ENCODE results near the gene NDUFA11.
"Not testable (repeated sequence)": the region's sequence is repeated elsewhere in the genome, so short reads cannot be mapped to it uniquely, and the experiment has no call there.

Gene NDUFA11

GRCh38 chr19:5889288-5889971 is 14.2 kb downstream of the NDUFA11 start:
- peak; percentile 62 for DNase-seq (ENCODE audit: low spot score)

GRCh38 chr19:5884065-5884811 is 19.4 kb downstream of the NDUFA11 start:
- DNase-seq (ENCODE audit: low spot score) = not testable (repeated sequence)

GRCh38 chr19:5883157-5883873 is 20.3 kb downstream of the NDUFA11 start:
- DNase-seq (ENCODE audit: low spot score) = not testable (repeated sequence)

GRCh38 chr19:5882421-5882968 is 21.1 kb downstream of the NDUFA11 start:
- DNase-seq (ENCODE audit: low spot score) = no peak

DNA sequence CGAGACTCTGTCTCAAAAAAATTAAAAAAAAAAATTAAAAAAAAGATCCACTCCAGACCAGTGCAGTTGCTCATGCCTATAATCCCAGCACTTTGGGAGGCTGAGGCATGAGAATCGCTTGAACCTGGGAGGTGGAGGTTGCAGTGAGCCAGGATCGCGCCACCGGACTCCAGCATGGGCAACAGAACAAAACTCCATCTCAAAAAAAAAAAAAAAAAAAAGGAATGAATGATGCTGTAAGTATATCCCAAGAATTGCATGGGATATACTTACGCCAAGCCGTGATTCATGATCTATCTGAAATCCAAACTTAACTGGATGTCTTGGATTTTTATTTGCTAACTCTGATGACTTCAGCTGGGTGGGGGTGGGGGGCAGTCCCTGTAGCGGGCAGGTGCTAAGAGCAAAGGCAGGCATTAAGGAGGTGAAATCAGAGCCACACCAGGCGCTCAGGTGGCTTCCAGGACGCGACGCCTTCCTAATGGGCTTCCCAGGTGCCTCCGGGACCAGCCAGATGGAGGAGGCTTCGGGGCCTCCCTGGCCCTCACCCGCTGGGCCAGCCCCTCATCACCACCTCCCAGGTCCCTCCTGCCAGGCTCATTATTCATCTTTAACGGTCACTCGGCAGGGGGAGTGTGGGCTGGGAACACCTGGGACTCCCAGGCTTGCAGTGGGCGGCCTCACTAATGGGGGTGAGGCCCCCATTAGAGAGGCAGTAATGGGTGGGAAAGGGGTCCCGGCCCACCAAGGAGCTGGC is 21.9 kb downstream of the NDUFA11 start:
- no peak for DNase-seq (ENCODE audit: low spot score)

DNA sequence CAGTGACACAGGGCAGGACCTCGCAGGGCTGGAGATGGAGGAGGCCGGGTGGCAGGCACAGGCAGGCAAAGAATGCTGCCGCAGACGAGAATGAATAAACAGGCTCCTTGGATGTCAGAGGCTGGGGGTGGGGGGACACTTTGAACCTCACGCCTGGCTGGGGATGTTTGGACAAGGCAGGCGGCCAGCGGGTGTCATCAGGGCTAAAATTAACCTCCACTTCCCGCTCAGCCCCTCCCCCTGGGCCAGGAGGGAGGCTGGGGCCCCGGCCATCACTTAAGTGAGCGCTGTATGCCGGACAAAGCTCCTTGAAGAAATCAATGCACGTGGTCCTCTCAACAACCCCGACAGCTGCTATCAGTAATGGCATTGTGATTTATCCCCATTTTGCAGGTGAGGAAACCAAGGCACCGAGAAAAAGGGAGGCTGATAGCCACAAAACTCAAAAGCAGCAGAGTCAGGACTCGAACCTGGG is 22.9 kb downstream of the NDUFA11 start:
- peak; percentile 82 for DNase-seq (ENCODE audit: low spot score)

GRCh38 chr19:5880196-5880595 is 23.4 kb downstream of the NDUFA11 start:
- no peak for DNase-seq (ENCODE audit: low spot score)

DNA sequence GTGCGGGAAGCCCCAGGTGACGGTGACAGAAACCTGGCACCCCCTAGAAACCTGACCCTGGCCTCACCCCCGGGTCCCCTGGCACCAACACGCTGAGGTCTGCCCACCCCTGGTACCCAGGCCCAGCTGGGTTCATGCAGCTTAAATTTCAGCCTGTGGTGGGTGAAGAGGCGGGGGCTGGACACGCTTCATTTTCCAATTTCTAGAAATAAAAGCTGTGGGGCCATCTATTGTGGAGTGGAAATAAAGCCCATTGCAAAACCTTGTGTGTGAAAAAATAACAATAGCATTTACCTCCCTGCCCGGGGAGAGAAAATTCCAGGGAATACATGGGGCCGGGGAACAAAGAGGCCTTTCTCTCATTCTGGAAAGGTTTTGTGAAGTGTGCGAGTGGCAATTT is 25.7 kb downstream of the NDUFA11 start:
- no peak for DNase-seq (ENCODE audit: low spot score)

DNA sequence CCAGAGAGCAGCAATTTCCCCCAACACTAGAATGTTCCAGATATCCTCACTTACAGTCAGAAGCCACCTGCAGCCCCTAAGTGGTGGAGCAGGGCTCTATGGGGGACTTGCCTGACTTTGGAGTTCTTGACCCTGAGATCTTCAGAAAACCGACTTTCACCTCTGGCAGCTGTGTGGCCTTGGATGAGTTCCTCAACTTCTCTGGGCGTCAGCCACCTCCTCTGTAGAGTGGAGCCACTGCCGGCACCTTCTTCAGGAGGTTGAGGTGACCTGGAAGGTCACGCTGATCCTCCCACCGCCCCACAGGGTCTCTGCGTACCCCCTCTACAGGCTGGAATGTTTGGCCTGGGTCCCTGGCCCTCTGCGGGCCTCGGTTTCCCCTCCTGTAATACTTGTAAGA is 26.2 kb downstream of the NDUFA11 start:
- DNase-seq (ENCODE audit: low spot score) = no peak

DNA sequence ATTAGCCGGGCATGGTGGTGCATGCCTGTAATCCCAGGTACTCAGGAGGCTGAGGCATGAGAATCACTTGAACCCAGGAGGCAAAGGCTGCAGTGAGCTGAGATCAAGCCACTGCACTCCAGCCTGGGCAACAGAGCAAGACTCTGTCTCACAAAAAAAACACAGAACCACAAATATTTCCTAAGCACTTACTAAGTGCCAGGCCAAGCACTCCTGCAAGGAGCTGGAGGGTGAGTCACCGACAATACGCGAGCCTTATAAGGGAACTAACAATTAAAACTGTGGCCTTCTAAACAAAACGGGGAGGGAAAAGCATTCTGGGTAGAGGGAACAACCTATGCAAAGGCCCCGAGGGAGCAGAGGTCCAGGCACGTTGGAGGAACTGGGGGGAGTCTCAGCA is 29.1 kb downstream of the NDUFA11 start:
- not testable (repeated sequence) for DNase-seq (ENCODE audit: low spot score)

DNA sequence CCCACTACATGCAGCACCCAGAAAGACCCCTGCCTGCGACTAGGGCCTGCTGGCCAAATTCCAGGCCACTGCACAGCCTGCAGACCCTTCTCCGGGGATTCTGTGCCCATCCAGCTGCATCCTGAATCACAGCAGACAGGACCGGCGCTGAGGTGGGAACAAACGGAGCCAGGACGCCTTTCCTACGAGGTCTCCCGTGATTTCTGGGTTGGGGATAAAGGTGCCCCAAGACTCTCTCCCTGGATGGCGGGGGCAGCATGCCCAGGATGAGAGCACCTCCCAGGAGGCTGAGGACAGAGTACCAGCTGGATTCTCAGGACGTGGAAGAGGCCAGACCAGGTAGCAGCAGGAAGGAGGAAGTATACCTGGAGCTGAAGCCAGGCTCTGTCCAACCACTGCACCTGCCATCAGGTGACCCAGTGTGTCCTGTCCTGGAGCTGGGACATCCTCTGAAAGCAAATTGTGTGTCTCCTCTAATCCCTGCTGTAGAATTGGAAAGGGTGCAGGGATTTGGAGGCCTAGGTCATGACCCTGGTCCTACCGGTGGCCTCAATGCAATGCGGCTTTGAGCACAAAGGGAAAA is 29.9 kb downstream of the NDUFA11 start:
- DNase-seq (ENCODE audit: low spot score) = no peak

GRCh38 chr19:5870986-5871394 is 32.6 kb downstream of the NDUFA11 start:
- DNase-seq (ENCODE audit: low spot score) = peak; percentile 48

DNA sequence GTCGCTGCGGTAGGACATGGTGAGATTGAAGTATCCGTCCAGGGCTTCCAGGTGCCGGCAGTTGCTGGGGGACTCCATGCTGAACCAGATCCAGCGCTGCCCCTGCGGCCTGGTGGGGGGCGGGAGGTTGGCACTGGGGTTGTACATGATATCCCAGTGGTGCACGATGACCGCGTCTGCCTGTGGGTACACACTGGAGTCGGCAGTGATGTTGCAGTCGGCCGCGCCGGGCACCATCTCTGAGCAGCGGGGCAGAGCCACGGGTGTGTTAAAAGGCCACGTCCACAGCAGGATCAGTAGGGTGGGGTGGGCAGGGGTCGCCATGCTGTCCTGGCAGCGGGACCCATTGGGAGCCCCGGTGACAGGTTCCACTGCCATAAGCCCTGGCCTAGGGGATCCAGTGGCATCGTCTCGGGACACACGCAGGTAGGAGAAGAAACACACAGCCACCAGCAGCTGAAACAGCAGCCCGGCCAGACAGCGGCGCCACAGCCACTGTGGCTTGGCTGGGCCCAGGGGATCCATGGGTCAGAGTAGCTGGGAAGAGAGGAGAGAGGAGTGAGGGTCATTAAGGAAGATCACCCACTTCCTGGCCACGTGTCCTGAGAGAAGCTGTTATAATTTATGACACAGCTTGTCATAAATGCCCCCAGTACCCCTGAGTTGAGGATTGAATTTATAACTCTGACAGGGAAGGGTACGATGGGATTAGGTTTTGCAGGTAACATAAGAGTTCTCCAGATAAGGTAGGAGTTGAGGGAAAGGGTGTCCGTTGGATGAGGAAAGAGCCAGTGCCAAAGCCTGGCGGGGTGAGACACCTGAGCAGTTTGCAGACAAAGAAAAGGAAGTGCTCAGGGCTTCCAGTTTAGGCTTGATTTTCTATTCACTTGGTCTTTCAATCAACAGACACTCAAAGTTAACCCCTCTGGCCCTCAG is 36.1 kb downstream of the NDUFA11 start:
- DNase-seq (ENCODE audit: low spot score) = no peak

- no peak for DNase-seq (ENCODE audit: low spot score)
These were observed 37.8 kb downstream of the NDUFA11 start for GRCh38 chr19:5865772-5866171.

DNA sequence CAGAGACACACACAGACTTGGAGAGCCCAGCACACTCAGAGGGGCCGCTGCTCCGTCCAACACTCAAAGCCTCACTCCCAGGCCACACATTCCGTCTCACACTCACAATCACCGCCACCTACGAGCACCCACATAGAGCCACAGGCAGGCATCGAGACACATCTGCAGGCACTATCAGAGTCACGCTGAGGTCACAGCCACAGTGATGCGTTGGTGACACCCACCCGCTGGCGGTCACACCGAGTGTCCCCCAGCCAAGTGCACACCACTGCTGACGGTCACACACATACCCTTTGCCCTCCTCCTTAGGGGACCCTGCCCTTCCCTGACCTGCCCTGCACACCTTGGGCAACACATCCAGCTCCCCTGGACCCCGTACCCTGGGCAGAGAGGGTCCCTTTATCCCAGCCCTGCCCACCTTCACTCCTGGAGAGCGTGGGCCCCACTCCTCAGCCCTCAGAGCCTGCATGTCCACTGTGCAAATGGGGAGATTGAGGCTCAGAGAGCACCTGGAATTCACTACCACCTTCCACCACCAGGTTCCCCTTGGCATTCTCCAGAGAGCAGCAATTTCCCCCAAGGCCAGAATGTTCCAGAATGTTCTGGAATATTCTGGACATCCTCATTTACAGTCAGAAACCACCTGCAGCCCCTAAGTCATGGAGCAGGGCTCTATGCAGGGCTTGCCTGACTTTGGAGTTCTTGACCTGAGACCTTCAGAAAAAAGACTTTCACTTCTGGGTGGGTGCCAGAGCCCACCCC is 38.7 kb downstream of the NDUFA11 start:
- no peak for DNase-seq (ENCODE audit: low spot score)

- no peak for DNase-seq (ENCODE audit: low spot score)
These were observed 39.4 kb downstream of the NDUFA11 start for GRCh38 chr19:5864013-5864720.

- no peak for DNase-seq (ENCODE audit: low spot score)
These were observed 40.4 kb downstream of the NDUFA11 start for GRCh38 chr19:5863030-5863665.
